Measurements from ENCODE around the gene ARHGEF38.

DNA sequence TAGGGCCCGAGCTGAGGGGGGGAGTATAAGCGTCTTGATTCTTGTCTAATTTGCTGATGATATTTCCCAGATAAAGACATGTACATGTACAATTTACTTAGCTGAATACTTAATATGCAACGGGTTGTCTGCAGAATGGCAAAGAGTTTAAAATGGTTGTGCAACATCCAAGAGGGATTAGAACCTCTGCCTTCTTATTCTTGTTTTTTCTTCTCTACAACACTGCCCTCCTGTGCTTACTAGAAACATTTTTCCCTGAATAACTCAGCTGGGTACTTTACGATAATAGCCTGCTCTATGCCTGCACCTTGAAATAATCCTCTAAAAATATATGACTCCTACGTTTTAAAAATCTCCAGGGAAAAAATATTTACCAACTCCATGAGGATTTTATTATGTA lies 114.3 kb downstream of the ARHGEF38 start:
- TF ChIP-seq, protein P1, sequence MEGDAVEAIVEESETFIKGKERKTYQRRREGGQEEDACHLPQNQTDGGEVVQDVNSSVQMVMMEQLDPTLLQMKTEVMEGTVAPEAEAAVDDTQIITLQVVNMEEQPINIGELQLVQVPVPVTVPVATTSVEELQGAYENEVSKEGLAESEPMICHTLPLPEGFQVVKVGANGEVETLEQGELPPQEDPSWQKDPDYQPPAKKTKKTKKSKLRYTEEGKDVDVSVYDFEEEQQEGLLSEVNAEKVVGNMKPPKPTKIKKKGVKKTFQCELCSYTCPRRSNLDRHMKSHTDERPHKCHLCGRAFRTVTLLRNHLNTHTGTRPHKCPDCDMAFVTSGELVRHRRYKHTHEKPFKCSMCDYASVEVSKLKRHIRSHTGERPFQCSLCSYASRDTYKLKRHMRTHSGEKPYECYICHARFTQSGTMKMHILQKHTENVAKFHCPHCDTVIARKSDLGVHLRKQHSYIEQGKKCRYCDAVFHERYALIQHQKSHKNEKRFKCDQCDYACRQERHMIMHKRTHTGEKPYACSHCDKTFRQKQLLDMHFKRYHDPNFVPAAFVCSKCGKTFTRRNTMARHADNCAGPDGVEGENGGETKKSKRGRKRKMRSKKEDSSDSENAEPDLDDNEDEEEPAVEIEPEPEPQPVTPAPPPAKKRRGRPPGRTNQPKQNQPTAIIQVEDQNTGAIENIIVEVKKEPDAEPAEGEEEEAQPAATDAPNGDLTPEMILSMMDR (IDR thresholded peaks at IDR 0.05) = peak in 1 of 2 donors; percentile 18
- TF ChIP-seq POLR2A (IDR thresholded peaks at IDR 0.05) = no peak
- no peak for TF ChIP-seq POLR2AphosphoS5 (IDR thresholded peaks at IDR 0.05)
- TF ChIP-seq EP300 (IDR thresholded peaks at IDR 0.05) = no peak
